Omental fat pad (tissue), 4 donors: ENCODE measurements around the gene SPATA4. TPM values are rescaled to one million over a fixed set of nuclear protein-coding genes. Genes with fewer than 3 reads are reported as not detected.

Experiments
- ATAC-seq: fragments of 150-250 bp; one replicate; pipeline ENCODE4 v1.9.1; 2016; ENCODE audit warnings: mild to moderate bottlenecking, moderate library complexity; ENCODE audit not compliant: low FRiP score
- DNase-seq: peaks from one replicate; pipeline ENCODE4 v3.0.0-alpha.2; 2019; ENCODE audit warnings: low spot score
- CTCF ChIP-seq, 3 donors: fragments of 450-650 bp; IDR thresholded peaks; one replicate each; pipeline ENCODE4 v1.5.1; 2016 to 2017; ENCODE audit warnings: antibody characterized with exemption in 3 of 3, mild to moderate bottlenecking in 3 of 3, moderate library complexity in 2 of 3
- total RNA-seq, 4 donors: library from RNA; depleted of rRNA; stranded (reverse); fragments of >200 nt; gene quantifications; one replicate each; pipeline ENCODE4 v1.1.0, GENCODE V29; 2016

SPATA4 gene
- total RNA-seq, 4 donors from 2014 or later = not detected

GRCh38 chr4:176142253-176142652, 53.1 kb downstream of the SPATA4 start:
- ATAC-seq (no peak), DNase-seq (no peak)
- no peak for TF ChIP-seq CTCF (IDR thresholded peaks at IDR 0.05)

- ATAC-seq = no peak
- no peak for TF ChIP-seq CTCF (IDR thresholded peaks at IDR 0.05)
- DNase-seq = no peak
These were observed 55.9 kb downstream of the SPATA4 start for GRCh38 chr4:176139518-176139917.

GRCh38 chr4:176137631-176138030, 57.8 kb downstream of the SPATA4 start:
- no peak for ATAC-seq
- DNase-seq = no peak
- TF ChIP-seq CTCF (IDR thresholded peaks at IDR 0.05) = no peak

GRCh38 chr4:176134670-176135069, 60.7 kb downstream of the SPATA4 start:
- no peak for DNase-seq
- no peak for TF ChIP-seq CTCF (IDR thresholded peaks at IDR 0.05)
- ATAC-seq = no peak

Other genes with a start within 250 kb of the SPATA4 start
- 1 to 10 TPM in 3 of 4 donors, under 1 TPM in 1; 0.84 to 3.6 (median 3.3) TPM for gene WDR17, start 129.7 kb downstream of the SPATA4 start, total RNA-seq
- gene ASB5, start 73.6 kb upstream of the SPATA4 start, total RNA-seq = not detected
- 10 to 100 TPM; 72.1 to 84.0 (median 80.6) TPM for gene SPCS3, start 124.4 kb upstream of the SPATA4 start, total RNA-seq